ENCODE measurements around the gene GALNT18. TPM values are rescaled to one million over a fixed set of nuclear protein-coding genes. Genes with fewer than 3 reads are reported as not detected.

The GALNT18 gene
- polyA plus RNA-seq, 1 experiment, result 4.1 TPM

DNA sequence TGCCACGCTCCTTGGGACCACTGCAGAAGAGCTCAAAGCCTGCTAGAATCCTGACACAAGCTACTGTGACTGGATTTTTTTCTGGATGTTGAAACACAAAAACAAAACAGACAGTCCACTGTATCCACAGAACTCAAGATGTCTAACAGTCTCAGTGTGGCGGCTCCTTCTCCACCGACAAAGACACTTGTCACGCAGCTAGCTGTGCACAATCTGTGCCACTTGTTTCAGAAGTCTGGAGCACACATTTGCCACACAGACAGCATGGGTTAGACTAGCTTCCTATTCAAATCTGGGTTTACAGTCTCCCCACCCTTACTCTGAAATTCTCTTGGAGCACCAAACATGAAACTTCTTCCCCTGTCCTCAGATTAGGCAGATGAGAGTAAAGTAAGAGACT lies 99.2 kb downstream of the GALNT18 start:
- no peak for DNase-seq (ENCODE audit: low read depth)
- POLR2A ChIA-PET, result no interaction called here
- CTCF ChIA-PET, result no interaction called here
- TF ChIP-seq, protein P1, sequence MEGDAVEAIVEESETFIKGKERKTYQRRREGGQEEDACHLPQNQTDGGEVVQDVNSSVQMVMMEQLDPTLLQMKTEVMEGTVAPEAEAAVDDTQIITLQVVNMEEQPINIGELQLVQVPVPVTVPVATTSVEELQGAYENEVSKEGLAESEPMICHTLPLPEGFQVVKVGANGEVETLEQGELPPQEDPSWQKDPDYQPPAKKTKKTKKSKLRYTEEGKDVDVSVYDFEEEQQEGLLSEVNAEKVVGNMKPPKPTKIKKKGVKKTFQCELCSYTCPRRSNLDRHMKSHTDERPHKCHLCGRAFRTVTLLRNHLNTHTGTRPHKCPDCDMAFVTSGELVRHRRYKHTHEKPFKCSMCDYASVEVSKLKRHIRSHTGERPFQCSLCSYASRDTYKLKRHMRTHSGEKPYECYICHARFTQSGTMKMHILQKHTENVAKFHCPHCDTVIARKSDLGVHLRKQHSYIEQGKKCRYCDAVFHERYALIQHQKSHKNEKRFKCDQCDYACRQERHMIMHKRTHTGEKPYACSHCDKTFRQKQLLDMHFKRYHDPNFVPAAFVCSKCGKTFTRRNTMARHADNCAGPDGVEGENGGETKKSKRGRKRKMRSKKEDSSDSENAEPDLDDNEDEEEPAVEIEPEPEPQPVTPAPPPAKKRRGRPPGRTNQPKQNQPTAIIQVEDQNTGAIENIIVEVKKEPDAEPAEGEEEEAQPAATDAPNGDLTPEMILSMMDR (IDR thresholded peaks at IDR 0.05; ENCODE audit: insufficient read depth, low read depth, low read length), result no peak
- no peak overlapping the region for H3K4me3 ChIP-seq (ENCODE audit: low read depth, low read length)
- H3K36me3 ChIP-seq (ENCODE audit: control insufficient read depth, insufficient read depth, low read length), result no peaks in the 10 kb centered on the region
- no peaks in the 10 kb centered on the region for H3K27me3 ChIP-seq (ENCODE audit: control insufficient read depth, insufficient read depth, low read length)

DNA sequence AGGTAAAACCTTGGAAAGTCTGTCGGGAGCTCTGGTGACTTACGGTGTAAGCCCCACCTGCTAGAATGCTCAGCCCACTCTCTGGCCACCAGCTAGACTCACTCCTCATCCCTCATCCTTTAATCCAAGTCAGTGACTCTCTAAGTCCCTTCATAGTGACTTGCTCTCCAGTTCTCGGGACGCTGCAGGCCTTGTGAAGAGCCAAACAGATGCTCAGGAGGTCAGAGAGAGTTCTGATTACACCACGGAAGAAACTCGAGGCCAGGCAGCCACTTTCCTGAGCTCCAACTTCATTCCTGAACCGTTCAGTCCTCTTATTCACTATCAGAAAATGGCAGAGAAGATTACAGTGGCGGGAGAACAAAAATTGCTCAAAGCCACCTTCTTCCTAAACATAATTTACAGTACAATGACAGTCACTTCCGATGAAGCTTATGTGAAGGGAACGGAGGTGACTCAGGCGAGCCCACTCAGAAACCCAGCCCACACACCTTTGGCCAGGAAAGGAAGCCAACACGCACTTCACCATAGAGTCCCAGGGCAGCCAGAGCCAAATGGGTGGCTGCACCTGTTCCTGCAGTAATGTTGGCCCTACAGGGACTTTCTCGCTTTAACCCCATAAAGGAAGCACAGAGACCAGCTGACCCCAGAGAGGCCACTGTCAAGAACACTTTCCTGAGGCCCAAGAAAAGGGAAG lies 100.4 kb downstream of the GALNT18 start:
- ChIA-PET POLR2A (no interaction called here), CTCF (interaction anchor here (2.0 kb wide), 1 partner anchor 10 kb away, joined by 4 read pairs; no protein-coding TSS in a partner anchor)
- TF ChIP-seq, protein P1 (IDR thresholded peaks at IDR 0.05; ENCODE audit: insufficient read depth, low read depth, low read length), result no peak
- no peaks in the 10 kb centered on the region for H3K27me3 ChIP-seq (ENCODE audit: control insufficient read depth, insufficient read depth, low read length)
- no peaks in the 10 kb centered on the region for H3K36me3 ChIP-seq (ENCODE audit: control insufficient read depth, insufficient read depth, low read length)
- H3K4me3 ChIP-seq (ENCODE audit: low read depth, low read length), result no peak overlapping the region
- no peak for DNase-seq (ENCODE audit: low read depth)

DNA sequence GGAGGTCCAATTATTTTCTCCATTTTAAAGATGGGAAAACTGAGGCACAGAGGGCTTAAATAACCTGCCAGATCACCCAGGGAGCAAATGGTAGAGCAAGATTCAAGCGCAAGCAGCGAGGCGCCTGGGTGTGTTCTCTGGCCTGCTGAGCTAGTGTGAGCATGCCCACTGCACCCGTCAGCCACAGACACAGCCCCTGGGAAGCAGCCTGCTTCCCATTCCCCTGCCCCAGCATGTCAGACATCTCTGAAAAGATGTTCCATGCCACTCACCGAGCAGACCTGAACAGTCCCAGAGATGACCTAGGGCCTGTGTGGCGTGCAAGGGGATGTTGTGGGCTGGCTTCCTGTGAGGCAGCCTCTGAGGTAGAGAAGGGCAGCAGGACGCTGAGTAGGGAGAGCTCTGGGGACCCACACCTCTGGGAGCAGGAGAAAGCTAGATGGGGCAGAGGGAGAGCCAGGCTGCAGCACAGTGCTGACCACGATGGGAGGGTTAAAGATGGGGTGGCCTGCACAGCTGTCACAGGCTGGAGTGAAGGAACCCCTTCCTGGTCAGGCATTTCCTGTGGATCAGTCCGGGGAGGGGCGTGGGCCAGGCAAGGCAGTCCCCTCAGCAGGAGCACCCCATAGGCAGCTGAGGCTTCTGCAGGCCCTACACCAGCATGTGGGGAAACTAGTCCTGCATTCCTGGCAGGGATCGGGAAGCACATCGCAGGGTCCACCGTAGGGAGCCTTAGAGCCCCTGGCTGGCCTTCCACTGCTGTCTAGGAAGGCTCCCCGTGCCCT lies 101.4 kb downstream of the GALNT18 start:
- Histone ChIP-seq H3K36me3 (ENCODE audit: control insufficient read depth, insufficient read depth, low read length) (no peaks in the 10 kb centered on the region), H3K4me3 (ENCODE audit: low read depth, low read length) (no peak overlapping the region), H3K27me3 (ENCODE audit: control insufficient read depth, insufficient read depth, low read length) (no peaks in the 10 kb centered on the region)
- POLR2A ChIA-PET, result no interaction called here
- TF ChIP-seq, protein P1 (IDR thresholded peaks at IDR 0.05; ENCODE audit: insufficient read depth, low read depth, low read length), result no peak
- no peak for DNase-seq (ENCODE audit: low read depth)
- CTCF ChIA-PET, result interaction anchor here (2.0 kb wide), 1 partner anchor 9 kb away, joined by 4 read pairs; no protein-coding TSS in a partner anchor

DNA sequence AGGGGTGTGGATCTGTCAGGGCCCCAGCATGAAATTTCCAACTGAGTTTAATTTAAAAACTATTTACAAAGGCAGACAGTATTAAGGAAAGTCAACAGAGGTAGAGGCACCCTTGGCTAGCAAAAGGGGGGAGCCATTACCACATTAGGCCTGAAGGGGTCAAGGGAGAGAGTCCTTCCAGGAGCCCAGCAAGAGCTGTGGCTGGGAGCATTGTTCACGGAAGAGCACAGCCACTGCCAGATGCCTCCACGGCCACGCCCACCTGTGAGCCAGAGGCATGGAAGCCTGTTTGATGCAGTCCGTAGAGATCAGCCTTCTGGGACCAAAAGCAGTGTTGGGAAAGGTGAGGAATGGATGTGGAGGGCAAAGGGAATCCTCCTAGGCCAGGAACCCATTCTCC lies 102.6 kb downstream of the GALNT18 start:
- Histone ChIP-seq H3K27me3 (ENCODE audit: control insufficient read depth, insufficient read depth, low read length) (no peaks in the 10 kb centered on the region), H3K36me3 (ENCODE audit: control insufficient read depth, insufficient read depth, low read length) (no peaks in the 10 kb centered on the region), H3K4me3 (ENCODE audit: low read depth, low read length) (no peak overlapping the region)
- DNase-seq (ENCODE audit: low read depth), result no peak
- ChIA-PET CTCF (no interaction called here), POLR2A (no interaction called here)
- TF ChIP-seq, protein P1 (IDR thresholded peaks at IDR 0.05; ENCODE audit: insufficient read depth, low read depth, low read length), result no peak

DNA sequence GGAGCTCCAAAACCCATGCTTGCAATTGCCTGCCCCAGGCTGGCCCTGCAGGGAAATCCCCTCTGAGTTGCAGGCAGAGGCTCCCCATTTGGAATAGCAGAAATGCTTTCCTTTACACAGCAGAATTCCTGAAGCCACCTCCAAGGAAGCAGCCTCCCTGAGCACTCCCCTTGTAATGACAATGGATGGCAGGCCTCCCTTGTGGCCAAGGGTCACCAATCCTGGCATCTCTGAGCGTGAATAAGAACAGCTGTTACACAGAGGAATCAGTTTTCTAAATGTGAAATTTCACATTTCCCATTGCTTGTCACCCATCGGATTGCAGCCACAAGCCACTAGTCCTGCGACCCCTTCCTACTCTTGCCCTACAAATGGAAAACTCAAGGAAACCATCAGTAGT lies 107.6 kb downstream of the GALNT18 start:
- Histone ChIP-seq H3K4me3 (ENCODE audit: low read depth, low read length) (no peak overlapping the region), H3K27me3 (ENCODE audit: control insufficient read depth, insufficient read depth, low read length) (peaks cover 2% of the 10 kb centered on the region; the same call in 1 of the 2 replicates), H3K36me3 (ENCODE audit: control insufficient read depth, insufficient read depth, low read length) (no peaks in the 10 kb centered on the region)
- CTCF ChIA-PET, result interaction anchor here (0.6 to 1.0 kb wide), 2 partner anchors 11 to 229 kb away, joined by 3 read pairs; no protein-coding TSS in a partner anchor
- POLR2A ChIA-PET, result no interaction called here
- no peak for DNase-seq (ENCODE audit: low read depth)
- TF ChIP-seq, protein P1 (IDR thresholded peaks at IDR 0.05; ENCODE audit: insufficient read depth, low read depth, low read length), result no peak
